ENCODE data around the gene SIM1. TPM values are rescaled to one million over a fixed set of nuclear protein-coding genes. Genes with fewer than 3 reads are reported as not detected.

Gene SIM1
- total RNA-seq, 4 donors from 2014 or later = 0.18 to 0.72 (median 0.42) TPM

DNA sequence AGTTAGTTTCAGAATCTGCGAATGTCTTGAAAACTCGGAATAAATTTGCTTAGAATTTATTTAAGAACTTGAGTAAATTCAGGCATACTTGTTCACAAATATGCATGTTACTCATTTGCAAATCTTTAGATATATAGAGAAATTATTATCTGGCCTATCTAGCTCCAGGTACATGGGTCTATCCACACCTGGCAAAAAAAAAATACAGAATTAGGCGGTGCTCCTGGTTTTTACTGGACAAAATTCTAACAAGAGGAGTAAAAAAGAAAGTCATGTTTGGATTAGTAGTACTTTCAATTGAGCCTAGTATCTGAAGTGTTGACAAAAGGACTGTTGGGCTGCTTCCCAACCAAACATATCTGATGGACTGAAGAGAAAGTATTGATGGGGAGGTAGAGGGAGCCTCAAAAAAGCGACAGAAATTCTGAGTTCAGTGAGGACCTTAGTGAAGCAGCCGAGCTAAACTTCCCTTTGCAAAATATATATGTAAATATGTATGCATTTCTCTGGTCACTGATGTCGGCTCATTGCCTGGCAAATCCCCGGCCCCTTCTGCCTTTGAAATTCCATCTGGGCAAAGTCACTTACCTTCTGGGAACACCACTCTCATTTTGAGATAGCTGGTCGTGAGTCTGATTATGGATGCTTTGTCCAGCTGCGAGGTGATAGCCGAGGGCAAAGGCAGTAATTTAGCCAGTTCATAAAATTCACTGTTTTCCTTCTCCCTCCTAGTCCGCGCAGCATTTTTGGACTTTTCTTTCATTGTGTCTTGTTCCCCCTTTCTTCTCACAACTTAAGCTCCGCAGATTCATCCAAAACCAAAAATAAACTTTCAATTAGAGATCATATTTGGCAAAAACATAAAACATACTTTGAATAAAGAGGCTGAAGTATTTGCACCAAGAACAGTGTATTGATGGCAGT, 1.8 kb downstream of the SIM1 start:
- H3K27ac ChIP-seq = no peak overlapping the region
- TF ChIP-seq POLR2AphosphoS5 (IDR thresholded peaks at IDR 0.05) = no peak
- TF ChIP-seq POLR2A (IDR thresholded peaks at IDR 0.05) = no peak
- TF ChIP-seq EP300 (IDR thresholded peaks at IDR 0.05) = no peak
- TF ChIP-seq, protein P1, sequence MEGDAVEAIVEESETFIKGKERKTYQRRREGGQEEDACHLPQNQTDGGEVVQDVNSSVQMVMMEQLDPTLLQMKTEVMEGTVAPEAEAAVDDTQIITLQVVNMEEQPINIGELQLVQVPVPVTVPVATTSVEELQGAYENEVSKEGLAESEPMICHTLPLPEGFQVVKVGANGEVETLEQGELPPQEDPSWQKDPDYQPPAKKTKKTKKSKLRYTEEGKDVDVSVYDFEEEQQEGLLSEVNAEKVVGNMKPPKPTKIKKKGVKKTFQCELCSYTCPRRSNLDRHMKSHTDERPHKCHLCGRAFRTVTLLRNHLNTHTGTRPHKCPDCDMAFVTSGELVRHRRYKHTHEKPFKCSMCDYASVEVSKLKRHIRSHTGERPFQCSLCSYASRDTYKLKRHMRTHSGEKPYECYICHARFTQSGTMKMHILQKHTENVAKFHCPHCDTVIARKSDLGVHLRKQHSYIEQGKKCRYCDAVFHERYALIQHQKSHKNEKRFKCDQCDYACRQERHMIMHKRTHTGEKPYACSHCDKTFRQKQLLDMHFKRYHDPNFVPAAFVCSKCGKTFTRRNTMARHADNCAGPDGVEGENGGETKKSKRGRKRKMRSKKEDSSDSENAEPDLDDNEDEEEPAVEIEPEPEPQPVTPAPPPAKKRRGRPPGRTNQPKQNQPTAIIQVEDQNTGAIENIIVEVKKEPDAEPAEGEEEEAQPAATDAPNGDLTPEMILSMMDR (IDR thresholded peaks at IDR 0.05) = no peak
- no peak overlapping the region for H3K4me3 ChIP-seq
- H3K36me3 ChIP-seq = no peaks in the 10 kb centered on the region
- no peak for DNase-seq (ENCODE audit: low spot score in 2 of 2)
- WGBS = 33% methylated on average over 13 of the region's 13 CpGs
- peaks cover 100% of the 10 kb centered on the region for H3K27me3 ChIP-seq
- H3K4me1 ChIP-seq = peaks cover 24% of the 10 kb centered on the region
- no peaks in the 10 kb centered on the region for H3K9me3 ChIP-seq

- peaks cover 25% of the 10 kb centered on the region for H3K4me1 ChIP-seq
- peak overlapping the region; percentile 28 for H3K4me3 ChIP-seq
- WGBS = 19% methylated on average over 3 of the region's 3 CpGs
- DNase-seq (ENCODE audit: low spot score in 2 of 2) = no peak
- H3K27me3 ChIP-seq = peaks cover 100% of the 10 kb centered on the region
- no peak overlapping the region for H3K27ac ChIP-seq
- TF ChIP-seq, protein P1 (IDR thresholded peaks at IDR 0.05) = no peak
- no peak for TF ChIP-seq POLR2AphosphoS5 (IDR thresholded peaks at IDR 0.05)
- TF ChIP-seq POLR2A (IDR thresholded peaks at IDR 0.05) = no peak
- no peak for TF ChIP-seq EP300 (IDR thresholded peaks at IDR 0.05)
- no peaks in the 10 kb centered on the region for H3K36me3 ChIP-seq
- no peaks in the 10 kb centered on the region for H3K9me3 ChIP-seq
Measured at GRCh38 chr6:100461917-100462705, 2.6 kb downstream of the SIM1 start.

GRCh38 chr6:100461278-100461916, 3.3 kb downstream of the SIM1 start:
- no peaks in the 10 kb centered on the region for H3K36me3 ChIP-seq
- H3K4me1 ChIP-seq = peaks cover 25% of the 10 kb centered on the region
- TF ChIP-seq, protein P1 (IDR thresholded peaks at IDR 0.05) = no peak
- TF ChIP-seq EP300 (IDR thresholded peaks at IDR 0.05) = no peak
- no peak for TF ChIP-seq POLR2AphosphoS5 (IDR thresholded peaks at IDR 0.05)
- TF ChIP-seq POLR2A (IDR thresholded peaks at IDR 0.05) = no peak
- H3K27ac ChIP-seq = no peak overlapping the region
- peaks cover 100% of the 10 kb centered on the region for H3K27me3 ChIP-seq
- H3K9me3 ChIP-seq = no peaks in the 10 kb centered on the region
- no peak for DNase-seq (ENCODE audit: low spot score in 2 of 2)
- 16% methylated on average over 28 of the region's 29 CpGs for WGBS
- peak overlapping the region; percentile 28 for H3K4me3 ChIP-seq

GRCh38 chr6:100460650-100461204, 4.0 kb downstream of the SIM1 start:
- Histone ChIP-seq H3K4me3 (peak overlapping the region; percentile 28), H3K27me3 (peaks cover 100% of the 10 kb centered on the region), H3K36me3 (no peaks in the 10 kb centered on the region), H3K9me3 (no peaks in the 10 kb centered on the region), H3K4me1 (peaks cover 32% of the 10 kb centered on the region), H3K27ac (no peak overlapping the region)
- WGBS = 11% methylated on average over 9 of the region's 9 CpGs
- no peak for DNase-seq (ENCODE audit: low spot score in 2 of 2)
- TF ChIP-seq EP300 (IDR thresholded peaks at IDR 0.05) (no peak), POLR2A (IDR thresholded peaks at IDR 0.05) (no peak), POLR2AphosphoS5 (IDR thresholded peaks at IDR 0.05) (no peak)
- TF ChIP-seq, protein P1 (IDR thresholded peaks at IDR 0.05) = no peak
